Karpas-422 (cell line): ENCODE results near the gene CDK14. TPM values are rescaled to one million over a fixed set of nuclear protein-coding genes. Genes with fewer than 3 reads are reported as not detected.

Experiments used
- DNase-seq: peaks from one replicate; pipeline ENCODE4 v3.0.0-alpha.2; 2015
- H2AFZ ChIP-seq: fragments of 200-600 bp; sonication (generic); 2 replicates; pipeline ENCODE4 v1.6.1; 2014; ENCODE audit warnings: antibody characterized with exemption, low read length, mixed read lengths
- H3K27ac ChIP-seq: fragments of 200-600 bp; sonication (generic); 2 replicates; pipeline ENCODE4 v1.5.1; 2014; ENCODE audit warnings: mild to moderate bottlenecking, low read length, moderate library complexity
- H3K27me3 ChIP-seq: fragments of 200-600 bp; sonication (generic); 2 replicates; pipeline ENCODE4 v1.6.1; 2014; ENCODE audit warnings: low read length, mixed read lengths
- H3K36me3 ChIP-seq: fragments of 200-600 bp; sonication (generic); 2 replicates; pipeline ENCODE4 v1.6.1; 2014; ENCODE audit warnings: low read length, mixed read lengths; ENCODE audit not compliant: insufficient read depth
- H3K4me1 ChIP-seq: fragments of 200-600 bp; sonication (generic); 2 replicates; pipeline ENCODE4 v1.6.1; 2014; ENCODE audit warnings: mild to moderate bottlenecking, low read length, mixed read lengths
- H3K4me2 ChIP-seq: fragments of 200-600 bp; sonication (generic); 2 replicates; pipeline ENCODE4 v1.6.1; 2014; ENCODE audit warnings: low read length, low read depth, mild to moderate bottlenecking; ENCODE audit not compliant: poor library complexity, severe bottlenecking
- H3K4me3 ChIP-seq: fragments of 200-600 bp; sonication (generic); 2 replicates; pipeline ENCODE4 v1.5.1; 2014; ENCODE audit warnings: mild to moderate bottlenecking, antibody characterized with exemption, low read length, mixed read lengths
- H3K79me2 ChIP-seq: fragments of 200-600 bp; sonication (generic); 2 replicates; pipeline ENCODE4 v1.6.1; 2014; ENCODE audit warnings: mild to moderate bottlenecking, low read length, mixed read lengths
- H3K9ac ChIP-seq: fragments of 200-600 bp; sonication (generic); 2 replicates; pipeline ENCODE4 v1.6.0; 2014; ENCODE audit warnings: low read length
- H3K9me2 ChIP-seq: fragments of 200-600 bp; sonication (generic), shearing (Covaris generic); replicated peaks from 2 replicates; pipeline ENCODE4 v1.6.0; 2014; ENCODE audit warnings: mild to moderate bottlenecking, low read length, moderate library complexity; ENCODE audit not compliant: insufficient read depth
- H3K9me3 ChIP-seq: fragments of 300-700, 200-600 bp; sonication (generic); 2 replicates; pipeline ENCODE4 v1.6.1; 2014; ENCODE audit warnings: low read length, mixed read lengths
- H4K20me1 ChIP-seq: fragments of 200-600 bp; sonication (generic); 2 replicates; pipeline ENCODE4 v1.6.1; 2014; ENCODE audit warnings: mild to moderate bottlenecking, antibody characterized with exemption, low read length, low read depth; ENCODE audit not compliant: insufficient read depth
- total RNA-seq: library from RNA; depleted of rRNA; stranded (reverse); fragments of >200 nt; shearing (Covaris generic); gene quantifications from 2 replicates; pipeline ENCODE4 v1.2.3, GENCODE V29; 2014; ENCODE audit warnings: low replicate concordance

Gene CDK14
- total RNA-seq, 1 experiment from 2014 or later, result 121 TPM

- Histone ChIP-seq H3K36me3 (no peaks in the 10 kb centered on the region), H3K9me2 (no peaks in the 10 kb centered on the region), H3K4me1 (peaks cover 28% of the 10 kb centered on the region), H3K27ac (no peak overlapping the region), H4K20me1 (no peaks in the 10 kb centered on the region), H3K4me2 (no peak overlapping the region), H2AFZ (no peak overlapping the region), H3K79me2 (peaks cover 5% of the 10 kb centered on the region; the same call in 1 of the 2 replicates), H3K9me3 (no peaks in the 10 kb centered on the region), H3K4me3 (no peak overlapping the region), H3K9ac (no peak overlapping the region), H3K27me3 (no peaks in the 10 kb centered on the region)
- no peak for DNase-seq
Observed at GRCh38 chr7:91091631-91092030, 495.5 kb downstream of the CDK14 start.

GRCh38 chr7:91093181-91093580 lies 497.1 kb downstream of the CDK14 start:
- H3K9me3 ChIP-seq, result no peaks in the 10 kb centered on the region
- H3K27ac ChIP-seq, result no peak overlapping the region
- H3K4me2 ChIP-seq, result no peak overlapping the region
- H3K4me1 ChIP-seq, result peaks cover 16% of the 10 kb centered on the region
- H3K9me2 ChIP-seq, result no peaks in the 10 kb centered on the region
- no peak overlapping the region for H3K9ac ChIP-seq
- H3K79me2 ChIP-seq, result no peaks in the 10 kb centered on the region
- no peaks in the 10 kb centered on the region for H3K27me3 ChIP-seq
- no peak overlapping the region for H2AFZ ChIP-seq
- no peak overlapping the region for H3K4me3 ChIP-seq
- DNase-seq, result no peak
- H3K36me3 ChIP-seq, result no peaks in the 10 kb centered on the region
- H4K20me1 ChIP-seq, result no peaks in the 10 kb centered on the region

- H3K9ac ChIP-seq, result no peak overlapping the region
- H3K36me3 ChIP-seq, result no peaks in the 10 kb centered on the region
- H3K9me2 ChIP-seq, result no peaks in the 10 kb centered on the region
- no peaks in the 10 kb centered on the region for H3K4me1 ChIP-seq
- no peak overlapping the region for H3K4me3 ChIP-seq
- H3K27me3 ChIP-seq, result no peaks in the 10 kb centered on the region
- no peak overlapping the region for H3K27ac ChIP-seq
- H3K79me2 ChIP-seq, result no peaks in the 10 kb centered on the region; the same call in 1 of the 2 replicates
- no peaks in the 10 kb centered on the region for H4K20me1 ChIP-seq
- DNase-seq, result no peak
- H3K9me3 ChIP-seq, result no peaks in the 10 kb centered on the region
- H3K4me2 ChIP-seq, result no peak overlapping the region
- H2AFZ ChIP-seq, result no peak overlapping the region
Observed at GRCh38 chr7:91098566-91098965, 502.4 kb downstream of the CDK14 start.

- H2AFZ ChIP-seq, result no peak overlapping the region
- no peak overlapping the region for H3K27ac ChIP-seq
- H3K9me3 ChIP-seq, result no peaks in the 10 kb centered on the region
- no peaks in the 10 kb centered on the region for H3K9me2 ChIP-seq
- no peaks in the 10 kb centered on the region for H3K4me1 ChIP-seq
- H3K79me2 ChIP-seq, result no peaks in the 10 kb centered on the region; the same call in 1 of the 2 replicates
- H3K36me3 ChIP-seq, result no peaks in the 10 kb centered on the region
- no peak overlapping the region for H3K4me2 ChIP-seq
- H3K9ac ChIP-seq, result no peak overlapping the region
- DNase-seq, result no peak
- no peak overlapping the region for H3K4me3 ChIP-seq
- no peaks in the 10 kb centered on the region for H3K27me3 ChIP-seq
- no peaks in the 10 kb centered on the region for H4K20me1 ChIP-seq
Observed at GRCh38 chr7:91103363-91103762, 507.2 kb downstream of the CDK14 start.

- H3K27ac ChIP-seq, result no peak overlapping the region
- H3K79me2 ChIP-seq, result no peaks in the 10 kb centered on the region; the same call in 1 of the 2 replicates
- no peak for DNase-seq
- no peaks in the 10 kb centered on the region for H3K36me3 ChIP-seq
- H3K27me3 ChIP-seq, result no peaks in the 10 kb centered on the region
- H3K4me1 ChIP-seq, result no peaks in the 10 kb centered on the region
- no peaks in the 10 kb centered on the region for H4K20me1 ChIP-seq
- H3K4me3 ChIP-seq, result no peak overlapping the region
- H3K4me2 ChIP-seq, result no peak overlapping the region
- H3K9me3 ChIP-seq, result no peaks in the 10 kb centered on the region
- H3K9me2 ChIP-seq, result peaks cover 3% of the 10 kb centered on the region; the same call in 1 of the 2 replicates
- no peak overlapping the region for H2AFZ ChIP-seq
- no peak overlapping the region for H3K9ac ChIP-seq
Observed at GRCh38 chr7:91107460-91107859, 511.3 kb downstream of the CDK14 start.

GRCh38 chr7:91109200-91109599 lies 513.1 kb downstream of the CDK14 start:
- no peaks in the 10 kb centered on the region for H3K27me3 ChIP-seq
- H3K36me3 ChIP-seq, result no peaks in the 10 kb centered on the region
- no peaks in the 10 kb centered on the region for H3K4me1 ChIP-seq
- H3K9me3 ChIP-seq, result no peaks in the 10 kb centered on the region
- no peaks in the 10 kb centered on the region for H4K20me1 ChIP-seq
- H3K9ac ChIP-seq, result no peak overlapping the region
- no peak for DNase-seq
- H2AFZ ChIP-seq, result no peak overlapping the region
- peaks cover 3% of the 10 kb centered on the region; the same call in 1 of the 2 replicates for H3K9me2 ChIP-seq
- H3K79me2 ChIP-seq, result no peaks in the 10 kb centered on the region
- no peak overlapping the region for H3K27ac ChIP-seq
- no peak overlapping the region for H3K4me3 ChIP-seq
- no peak overlapping the region for H3K4me2 ChIP-seq

- Histone ChIP-seq H2AFZ (no peak overlapping the region), H3K36me3 (no peaks in the 10 kb centered on the region), H3K4me3 (no peak overlapping the region), H3K9me2 (peaks cover 3% of the 10 kb centered on the region; the same call in 1 of the 2 replicates), H3K27ac (no peak overlapping the region), H4K20me1 (no peaks in the 10 kb centered on the region), H3K9ac (no peak overlapping the region), H3K9me3 (no peaks in the 10 kb centered on the region), H3K4me2 (no peak overlapping the region), H3K4me1 (no peaks in the 10 kb centered on the region), H3K79me2 (no peaks in the 10 kb centered on the region), H3K27me3 (no peaks in the 10 kb centered on the region)
- no peak for DNase-seq
Observed at GRCh38 chr7:91112902-91113341, 516.8 kb downstream of the CDK14 start.

- Histone ChIP-seq H3K4me3 (no peak overlapping the region), H4K20me1 (no peaks in the 10 kb centered on the region), H2AFZ (no peak overlapping the region), H3K27ac (no peak overlapping the region), H3K9me3 (no peaks in the 10 kb centered on the region), H3K79me2 (no peaks in the 10 kb centered on the region), H3K27me3 (no peaks in the 10 kb centered on the region), H3K4me1 (no peaks in the 10 kb centered on the region), H3K9me2 (peaks cover 3% of the 10 kb centered on the region; the same call in 1 of the 2 replicates), H3K9ac (no peak overlapping the region), H3K36me3 (no peaks in the 10 kb centered on the region), H3K4me2 (no peak overlapping the region)
- no peak for DNase-seq
Observed at GRCh38 chr7:91114232-91114631, 518.1 kb downstream of the CDK14 start.

GRCh38 chr7:91126762-91127161 lies 530.6 kb downstream of the CDK14 start:
- no peaks in the 10 kb centered on the region for H3K27me3 ChIP-seq
- H2AFZ ChIP-seq, result no peak overlapping the region
- H3K4me2 ChIP-seq, result no peak overlapping the region
- no peaks in the 10 kb centered on the region for H4K20me1 ChIP-seq
- no peak for DNase-seq
- H3K9ac ChIP-seq, result no peak overlapping the region
- no peaks in the 10 kb centered on the region for H3K36me3 ChIP-seq
- H3K27ac ChIP-seq, result no peak overlapping the region
- no peak overlapping the region for H3K4me3 ChIP-seq
- no peaks in the 10 kb centered on the region for H3K79me2 ChIP-seq
- H3K9me3 ChIP-seq, result no peaks in the 10 kb centered on the region
- peaks cover 4% of the 10 kb centered on the region; the same call in 1 of the 2 replicates for H3K4me1 ChIP-seq
- no peaks in the 10 kb centered on the region for H3K9me2 ChIP-seq
